A204.1 (cell line): Measurements from ENCODE around the gene OSM.

Experiments
- FAIRE-seq: peaks from 2 replicates; lab custom pipeline; 2012; peaks lifted over from hg19 to GRCh38; lab: Jason Lieb, UNC

Gene OSM

DNA sequence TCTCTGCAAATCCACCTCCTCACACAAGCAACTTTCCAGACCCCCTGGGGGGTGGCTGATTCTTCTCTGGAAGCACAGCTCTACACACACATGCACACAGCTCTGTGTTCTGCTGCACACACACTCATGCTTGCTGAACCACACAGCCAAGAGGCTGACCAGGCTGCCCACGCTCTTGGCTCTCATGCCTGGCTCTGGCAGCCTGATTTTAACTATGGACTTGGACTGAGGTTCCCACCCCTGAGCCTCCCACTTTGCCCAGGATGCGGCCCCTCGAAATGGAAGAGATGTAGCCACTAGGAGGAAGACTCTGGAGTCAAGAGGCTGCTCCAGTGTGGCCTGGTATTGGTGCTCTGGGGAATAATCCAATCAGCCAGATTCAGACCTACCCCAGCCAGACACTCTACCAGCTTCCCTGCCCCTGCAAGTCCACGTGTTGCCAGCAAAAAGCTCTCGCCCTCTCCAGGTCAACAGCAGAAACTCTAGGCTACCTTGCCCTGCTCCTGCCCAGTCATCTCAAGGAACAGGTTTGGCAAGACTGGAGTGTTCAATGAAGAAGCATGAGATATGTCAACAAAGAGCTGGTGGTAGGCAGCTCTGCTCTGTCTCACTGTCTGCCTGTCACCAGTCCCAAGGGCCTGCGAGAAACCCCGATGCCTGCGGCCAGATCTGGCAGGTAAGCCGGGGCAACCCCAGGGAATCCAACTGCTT, 31.5 kb upstream of the OSM start:
- no peak for FAIRE-seq

DNA sequence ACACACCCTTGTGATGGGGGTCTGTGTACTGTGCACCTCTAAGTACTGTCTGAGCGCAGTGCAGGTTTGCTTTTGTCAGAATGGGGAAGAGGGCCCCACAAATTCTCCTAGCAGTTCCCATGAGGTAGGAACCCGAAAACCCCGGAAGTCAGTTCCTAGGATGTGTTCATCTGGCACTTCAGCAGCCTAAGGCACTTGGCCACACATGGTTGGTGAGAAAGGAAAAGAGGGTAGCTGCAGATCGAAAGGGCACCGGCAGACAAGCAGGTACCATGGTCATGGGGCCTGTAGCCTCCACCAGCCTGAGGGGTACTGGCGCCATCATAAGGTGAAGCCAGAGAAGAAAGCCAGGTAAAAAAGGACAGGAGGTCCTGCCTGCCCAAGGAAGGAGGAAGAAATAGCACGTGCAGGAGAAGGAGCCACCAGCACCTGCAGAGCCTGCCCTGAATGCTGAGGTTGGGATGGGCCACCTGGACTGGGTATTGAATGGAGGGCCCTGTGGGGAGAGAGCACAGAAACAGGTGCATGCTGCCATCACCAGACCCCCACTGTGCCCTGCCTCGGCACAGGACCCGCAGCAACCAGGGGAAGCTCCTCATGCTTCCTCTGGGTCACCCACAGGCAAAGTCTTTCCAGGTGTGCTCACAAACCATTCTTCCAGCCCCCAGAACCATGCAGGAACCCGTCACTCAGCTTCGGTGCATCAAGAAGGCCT, 30.8 kb upstream of the OSM start:
- no peak for FAIRE-seq

- FAIRE-seq, result no peak
Observed at GRCh38 chr22:30296833-30297232, 30.2 kb upstream of the OSM start.

GRCh38 chr22:30296324-30296723, 29.7 kb upstream of the OSM start:
- FAIRE-seq, result no peak

- no peak for FAIRE-seq
Observed at GRCh38 chr22:30295576-30295975, 28.9 kb upstream of the OSM start.

DNA sequence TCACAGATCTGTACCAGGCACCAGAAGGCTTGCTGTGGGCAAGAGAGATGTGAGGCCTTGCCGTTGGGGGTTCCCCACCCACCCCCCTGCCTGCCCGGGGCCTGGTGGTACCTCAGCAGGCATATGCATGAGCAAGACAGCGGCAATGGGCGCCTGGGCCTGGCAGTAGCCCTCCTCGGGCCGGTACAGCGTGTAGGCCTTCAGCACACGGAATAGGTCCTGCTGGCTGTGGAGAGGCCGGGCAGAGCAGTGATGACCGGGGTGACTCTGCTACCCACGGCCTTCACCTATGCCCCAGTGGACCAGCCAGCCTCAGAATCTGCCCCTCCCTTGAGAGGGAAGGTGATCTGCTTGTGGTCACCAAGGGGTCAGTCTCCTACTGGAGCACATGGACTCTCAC, 28.2 kb upstream of the OSM start:
- no peak for FAIRE-seq

DNA sequence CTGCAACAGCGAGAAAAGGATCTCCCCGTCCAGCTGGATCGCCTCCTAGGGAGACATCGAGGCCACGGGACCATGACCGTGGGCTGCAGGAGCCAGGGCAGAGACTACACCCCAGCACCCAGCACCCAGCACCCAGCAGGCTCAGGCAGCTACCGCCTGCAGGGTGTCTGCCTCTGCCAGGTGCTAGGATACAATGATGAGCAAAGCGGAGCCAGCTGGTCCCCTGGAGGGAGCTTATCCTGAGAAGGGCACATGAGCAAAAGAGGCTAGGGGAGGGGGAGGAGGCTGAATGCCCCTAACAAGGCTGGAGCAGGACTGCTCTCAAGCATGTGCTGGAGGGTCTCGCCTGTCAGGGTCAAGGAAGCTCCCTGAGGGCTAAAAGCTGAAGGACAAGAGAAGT, 27.4 kb upstream of the OSM start:
- FAIRE-seq, result no peak

GRCh38 chr22:30293026-30293425, 26.4 kb upstream of the OSM start:
- no peak for FAIRE-seq

- no peak for FAIRE-seq
Observed at GRCh38 chr22:30292069-30292970, 25.7 kb upstream of the OSM start.

- FAIRE-seq, result no peak
Observed at GRCh38 chr22:30291058-30291892, 24.6 kb upstream of the OSM start.

DNA sequence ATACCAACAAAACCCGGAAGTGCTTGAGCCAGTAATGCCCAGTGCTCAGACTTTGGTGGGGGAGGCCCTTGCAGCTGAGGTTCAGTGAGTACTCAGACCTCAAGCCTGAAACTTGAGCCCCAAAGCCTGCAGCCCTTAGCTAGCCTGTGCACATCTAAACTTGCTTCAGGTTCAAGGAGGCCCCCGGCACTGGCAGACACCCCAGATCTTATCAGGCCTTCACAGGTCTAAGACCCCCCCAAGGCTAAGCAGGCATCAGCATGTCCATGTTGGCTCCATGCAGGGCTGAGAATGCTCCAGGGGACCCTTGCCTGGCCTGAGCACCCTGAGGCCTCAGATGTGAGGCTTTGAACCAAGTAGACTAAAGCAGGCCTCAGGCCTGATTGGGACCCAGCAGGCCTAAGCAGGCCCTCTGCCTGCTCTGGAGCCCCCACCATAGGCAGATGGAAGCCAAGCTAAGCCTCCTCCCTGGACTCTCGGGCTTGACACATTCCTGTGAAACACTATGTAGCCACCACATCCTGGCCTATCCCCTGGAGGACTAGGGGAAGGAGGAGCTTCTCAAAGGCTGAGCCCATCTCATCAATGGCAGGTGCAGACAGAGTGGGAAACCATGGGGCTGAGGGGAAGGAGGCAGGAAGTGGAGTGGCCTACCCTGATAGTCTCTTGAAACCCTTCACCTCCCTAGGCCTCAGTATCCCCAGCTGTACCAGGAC, 23.8 kb upstream of the OSM start:
- FAIRE-seq, result no peak

DNA sequence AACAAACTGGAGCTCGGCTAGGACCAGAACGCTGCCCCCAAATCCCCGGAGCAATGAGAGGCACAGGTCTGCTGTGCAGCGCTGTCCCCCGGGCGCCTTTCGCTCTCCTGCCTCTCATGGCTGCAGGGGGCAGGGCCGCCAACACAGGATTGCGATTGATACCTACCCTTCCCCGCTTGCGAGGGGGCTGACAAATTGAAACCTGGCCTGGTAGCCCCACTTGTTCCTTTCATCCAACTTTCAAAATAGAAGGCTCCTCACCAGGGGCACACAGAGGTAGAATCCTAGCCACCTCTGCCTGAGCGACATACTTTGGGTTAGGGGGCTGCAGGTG, 23.3 kb upstream of the OSM start:
- FAIRE-seq, result no peak

DNA sequence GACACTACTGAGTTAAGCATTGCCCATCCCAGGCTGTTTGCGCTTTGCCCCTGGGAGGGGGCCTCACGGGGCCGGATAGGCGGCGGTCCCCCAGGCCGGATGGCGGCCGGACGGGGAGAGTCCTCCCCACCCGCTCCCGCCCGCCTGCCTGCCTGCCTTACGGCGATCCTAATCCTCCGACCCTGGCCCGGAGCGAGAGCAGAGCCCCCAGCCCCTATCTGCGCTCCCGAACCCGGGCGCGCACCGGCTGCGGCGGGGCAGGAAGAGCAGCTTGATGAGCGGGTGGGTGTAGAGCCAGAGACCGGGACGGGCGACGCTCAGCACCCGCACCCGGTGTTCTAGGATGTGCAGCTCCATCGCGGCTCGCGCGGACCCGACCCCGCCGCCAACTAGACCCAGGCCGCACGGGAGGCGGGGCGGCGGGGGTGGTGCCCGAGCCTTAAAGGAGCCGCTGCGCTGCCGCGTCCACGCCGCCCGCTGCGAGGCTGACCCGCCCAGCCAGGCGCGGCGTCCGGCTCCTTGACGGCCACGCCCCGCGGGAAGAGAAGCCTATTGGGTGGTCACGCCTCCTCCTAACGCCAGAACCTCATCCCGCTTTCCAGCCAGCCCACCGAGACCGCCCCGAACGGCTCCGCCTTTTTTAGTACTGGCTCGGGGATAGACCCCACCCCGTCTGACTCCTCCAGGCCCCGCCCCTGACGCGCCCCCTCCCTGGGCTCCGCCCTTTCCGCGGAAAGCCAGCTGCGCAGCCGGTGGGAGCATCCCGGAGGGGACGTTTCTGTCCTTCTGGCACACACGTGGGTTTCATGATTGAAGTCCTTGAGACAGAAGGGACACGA, 22.7 kb upstream of the OSM start, which contains the start of gene CASTOR1:
CASTOR1 (minus strand) TSS at position 365 of the 839 bp plus-strand sequence; CDS start at position 357, 8 bp downstream.
- peak; percentile 76 for FAIRE-seq

DNA sequence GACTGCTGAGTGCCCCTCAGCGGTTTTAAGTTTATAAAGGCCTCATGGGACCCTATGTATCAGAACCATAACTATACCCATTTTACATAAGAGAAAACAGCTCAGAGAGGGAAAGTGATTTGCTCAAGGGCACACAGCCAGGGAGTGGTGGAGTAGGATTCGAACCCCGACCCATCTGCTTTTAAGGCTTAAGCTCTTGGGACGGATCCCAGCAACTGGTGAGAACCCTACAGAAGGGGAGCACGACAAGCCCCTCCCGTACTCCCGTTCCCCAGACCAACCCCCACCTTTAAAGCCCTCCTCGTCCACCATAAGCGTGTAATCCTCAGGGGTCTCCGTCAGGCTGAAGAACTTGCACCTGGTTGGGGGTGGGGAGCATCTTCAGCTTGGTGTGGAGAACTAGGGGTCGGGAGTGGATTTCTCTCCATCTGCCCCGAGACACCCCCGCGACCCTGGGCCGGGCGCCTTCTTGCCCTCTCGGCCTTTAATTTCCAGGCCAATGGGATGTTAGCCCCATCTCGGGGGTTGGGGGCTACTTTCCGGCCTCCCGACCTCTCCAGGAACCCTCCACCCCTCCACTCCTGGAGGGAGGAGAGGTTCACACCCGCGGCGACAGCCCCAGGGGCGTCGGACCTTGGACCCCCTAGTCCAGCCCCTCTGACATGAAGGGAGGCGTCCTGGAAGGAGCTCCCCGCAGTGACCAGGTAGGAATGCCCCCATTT, 21.9 kb upstream of the OSM start:
- no peak for FAIRE-seq

GRCh38 chr22:30287648-30288418, 21.2 kb upstream of the OSM start:
- peak; percentile 91 for FAIRE-seq

DNA sequence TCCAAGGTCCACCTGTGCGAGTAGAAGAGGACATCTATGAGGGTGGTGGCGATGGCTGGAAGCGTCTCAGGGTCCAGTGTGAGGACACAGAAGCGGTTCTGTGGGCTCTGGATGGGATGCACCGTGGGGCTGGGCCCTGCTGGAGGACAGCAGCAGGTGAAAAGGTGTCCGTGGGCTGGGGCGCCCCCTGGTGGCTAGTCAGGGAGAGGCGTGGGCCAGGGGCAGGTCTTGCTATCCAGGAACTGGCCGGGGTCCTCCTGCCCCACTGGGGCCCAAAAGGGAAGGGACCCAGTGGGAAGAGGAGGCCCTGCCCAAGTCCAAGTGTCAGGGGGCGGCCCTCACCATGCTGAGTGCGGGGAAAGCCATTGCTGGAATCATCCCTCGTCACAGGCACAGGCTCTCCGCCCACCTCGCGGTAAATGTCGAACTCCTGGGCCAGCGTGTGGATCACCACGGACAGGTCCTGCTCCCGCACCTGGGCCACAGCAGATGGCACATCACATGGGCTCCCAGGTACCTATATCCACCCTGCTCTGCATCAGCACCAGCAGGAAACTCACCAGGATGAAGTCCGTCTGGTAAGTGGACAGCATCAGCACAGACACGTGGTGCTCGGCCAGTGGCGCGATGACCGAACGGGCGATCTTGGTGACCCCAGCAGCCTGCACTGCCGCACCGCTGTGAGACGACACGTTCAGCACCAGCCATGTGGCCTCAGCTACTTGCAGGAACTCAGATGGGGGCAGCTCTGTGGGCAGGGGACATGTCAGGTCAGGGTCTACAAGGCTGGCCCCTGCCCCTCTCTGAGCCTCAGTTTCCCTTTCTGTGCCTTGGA, 20.4 kb upstream of the OSM start:
- no peak for FAIRE-seq

GRCh38 chr22:30286331-30286730, 19.7 kb upstream of the OSM start:
- FAIRE-seq, result no peak

GRCh38 chr22:30285846-30286200, 19.2 kb upstream of the OSM start:
- no peak for FAIRE-seq
